Vagina (tissue), 2 donors: ENCODE measurements around the gene IPO4.

Source experiments
- CTCF ChIP-seq, 3 experiments: fragments of 450-650 bp in 2 of 3; fragments of 200-600 bp in 1 of 3; sonication (generic) in 1 of 3; IDR thresholded peaks; one replicate each; pipeline ENCODE4 v1.5.1; 2017 to 2019; ENCODE audit warnings: antibody characterized with exemption in 3 of 3, mild to moderate bottlenecking in 2 of 3, moderate library complexity in 2 of 3
- POLR2A ChIP-seq, 2 donors: fragments of 450-650 bp; IDR thresholded peaks; one replicate each; pipeline ENCODE4 v1.6.1; 2017; ENCODE audit warnings: antibody characterized with exemption in 2 of 2, mild to moderate bottlenecking in 2 of 2, moderate library complexity in 2 of 2
- POLR2AphosphoS5 ChIP-seq, 2 donors: sonication (generic); formaldehyde crosslinking; IDR thresholded peaks; one replicate each; pipeline ENCODE4 v1.9.0; 2017; ENCODE audit warnings: antibody characterized with exemption in 2 of 2, mild to moderate bottlenecking in 2 of 2, low read depth in 1 of 2; ENCODE audit not compliant: insufficient read depth in 1 of 2

- TF ChIP-seq CTCF (IDR thresholded peaks at IDR 0.05) (no peak), POLR2A (IDR thresholded peaks at IDR 0.05) (no peak), POLR2AphosphoS5 (IDR thresholded peaks at IDR 0.05; ENCODE audit: insufficient read depth in 1 of 2, low read depth in 1 of 2) (no peak)
These were observed 7.7 kb upstream of the IPO4 start for GRCh38 chr14:24196071-24197055.
